Mesothelial cell of epicardium (in vitro differentiated cells): Measurements from ENCODE around the gene GNA14. TPM values are rescaled to one million over a fixed set of nuclear protein-coding genes. Genes with fewer than 3 reads are reported as not detected.
"Not testable (repeated sequence)": the region's sequence is repeated elsewhere in the genome, so short reads cannot be mapped to it uniquely, and the experiment has no call there.

Source experiments
- DNase-seq, 2 experiments: peaks; one replicate each; pipeline ENCODE4 v3.0.0; 2021; ENCODE audit warnings: low spot score in 2 of 2; ENCODE audit not compliant: unreplicated experiment in 2 of 2
- H3K27ac Mint-ChIP-seq: 2 replicates; pipeline ENCODE4 v1.8.0; 2021; ENCODE audit warnings: mixed read lengths
- H3K27me3 Mint-ChIP-seq: 2 replicates; pipeline ENCODE4 v1.8.0; 2021; ENCODE audit warnings: low read depth, mixed read lengths
- H3K36me3 Mint-ChIP-seq: 2 replicates; pipeline ENCODE4 v1.8.0; 2021; ENCODE audit warnings: mixed read lengths
- H3K4me1 Mint-ChIP-seq: 2 replicates; pipeline ENCODE4 v1.8.0; 2021; ENCODE audit warnings: mixed read lengths
- H3K4me3 Mint-ChIP-seq: 2 replicates; pipeline ENCODE4 v1.8.0; 2021; ENCODE audit warnings: mild to moderate bottlenecking, moderate library complexity, mixed read lengths
- H3K9me3 Mint-ChIP-seq: 2 replicates; pipeline ENCODE4 v1.8.0; 2021; ENCODE audit warnings: mixed read lengths
- total RNA-seq: library from RNA; stranded (reverse); gene quantifications from 3 replicates; pipeline ENCODE4 v1.2.1, GENCODE V29; 2021
- TF ChIP-seq, protein P1 (sequence below): fragments of 200-600 bp; sonication (generic); IDR thresholded peaks from one replicate; pipeline ENCODE4 v1.5.0; 2021; ENCODE audit warnings: antibody characterized with exemption; ENCODE audit not compliant: unreplicated experiment

The GNA14 gene
- total RNA-seq, 1 donor from 2014 or later = 0.22 TPM

DNA sequence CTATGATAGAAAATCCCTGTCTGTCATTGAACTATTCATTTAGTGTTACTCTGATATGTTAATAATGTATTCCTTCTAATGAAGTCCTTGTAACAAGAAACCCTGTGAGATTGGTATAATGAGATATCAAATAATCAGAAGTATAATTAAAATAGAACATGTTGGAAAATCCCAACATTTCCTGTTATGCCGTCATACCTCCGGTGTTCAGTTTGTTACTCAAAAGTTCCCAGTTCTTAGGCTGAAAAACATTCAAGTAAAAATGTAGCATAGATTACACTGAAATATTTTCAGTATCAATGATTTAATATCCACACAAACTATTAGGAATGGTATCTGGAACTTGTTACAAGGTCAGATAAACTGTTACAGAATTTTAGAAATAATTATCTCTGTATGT, 227.5 kb downstream of the GNA14 start:
- no peak for DNase-seq
- no peaks in the 10 kb centered on the region for H3K9me3 Mint-ChIP-seq
- no peaks in the 10 kb centered on the region for H3K36me3 Mint-ChIP-seq
- H3K4me1 Mint-ChIP-seq = no peaks in the 10 kb centered on the region
- H3K27ac Mint-ChIP-seq = no peak overlapping the region
- TF ChIP-seq, protein P1, sequence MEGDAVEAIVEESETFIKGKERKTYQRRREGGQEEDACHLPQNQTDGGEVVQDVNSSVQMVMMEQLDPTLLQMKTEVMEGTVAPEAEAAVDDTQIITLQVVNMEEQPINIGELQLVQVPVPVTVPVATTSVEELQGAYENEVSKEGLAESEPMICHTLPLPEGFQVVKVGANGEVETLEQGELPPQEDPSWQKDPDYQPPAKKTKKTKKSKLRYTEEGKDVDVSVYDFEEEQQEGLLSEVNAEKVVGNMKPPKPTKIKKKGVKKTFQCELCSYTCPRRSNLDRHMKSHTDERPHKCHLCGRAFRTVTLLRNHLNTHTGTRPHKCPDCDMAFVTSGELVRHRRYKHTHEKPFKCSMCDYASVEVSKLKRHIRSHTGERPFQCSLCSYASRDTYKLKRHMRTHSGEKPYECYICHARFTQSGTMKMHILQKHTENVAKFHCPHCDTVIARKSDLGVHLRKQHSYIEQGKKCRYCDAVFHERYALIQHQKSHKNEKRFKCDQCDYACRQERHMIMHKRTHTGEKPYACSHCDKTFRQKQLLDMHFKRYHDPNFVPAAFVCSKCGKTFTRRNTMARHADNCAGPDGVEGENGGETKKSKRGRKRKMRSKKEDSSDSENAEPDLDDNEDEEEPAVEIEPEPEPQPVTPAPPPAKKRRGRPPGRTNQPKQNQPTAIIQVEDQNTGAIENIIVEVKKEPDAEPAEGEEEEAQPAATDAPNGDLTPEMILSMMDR = no peak
- H3K27me3 Mint-ChIP-seq = no peaks in the 10 kb centered on the region
- no peak overlapping the region for H3K4me3 Mint-ChIP-seq

DNA sequence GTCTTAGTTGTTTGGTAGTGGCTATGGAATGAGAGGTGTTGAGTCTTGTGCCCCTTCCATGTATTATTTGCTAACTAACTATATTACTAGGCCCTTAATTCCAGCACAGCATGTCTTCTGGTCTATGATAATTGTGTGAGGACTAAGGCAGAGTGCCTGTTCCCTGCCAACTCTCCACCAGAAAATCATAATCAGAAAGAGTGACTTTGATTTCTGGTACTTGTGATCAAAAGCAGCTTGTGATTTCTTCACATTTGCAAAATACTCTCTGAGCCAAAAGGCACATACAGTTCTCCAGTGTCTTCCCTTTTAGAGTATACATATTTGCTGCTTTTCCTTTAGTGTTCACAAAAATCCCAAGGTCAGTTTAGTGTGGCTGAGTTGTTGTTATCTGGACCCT, 229.9 kb downstream of the GNA14 start:
- no peaks in the 10 kb centered on the region for H3K36me3 Mint-ChIP-seq
- no peaks in the 10 kb centered on the region for H3K4me1 Mint-ChIP-seq
- TF ChIP-seq, protein P1 = no peak
- H3K4me3 Mint-ChIP-seq = no peak overlapping the region
- no peaks in the 10 kb centered on the region for H3K27me3 Mint-ChIP-seq
- DNase-seq = no peak
- H3K9me3 Mint-ChIP-seq = no peaks in the 10 kb centered on the region
- no peak overlapping the region for H3K27ac Mint-ChIP-seq

DNA sequence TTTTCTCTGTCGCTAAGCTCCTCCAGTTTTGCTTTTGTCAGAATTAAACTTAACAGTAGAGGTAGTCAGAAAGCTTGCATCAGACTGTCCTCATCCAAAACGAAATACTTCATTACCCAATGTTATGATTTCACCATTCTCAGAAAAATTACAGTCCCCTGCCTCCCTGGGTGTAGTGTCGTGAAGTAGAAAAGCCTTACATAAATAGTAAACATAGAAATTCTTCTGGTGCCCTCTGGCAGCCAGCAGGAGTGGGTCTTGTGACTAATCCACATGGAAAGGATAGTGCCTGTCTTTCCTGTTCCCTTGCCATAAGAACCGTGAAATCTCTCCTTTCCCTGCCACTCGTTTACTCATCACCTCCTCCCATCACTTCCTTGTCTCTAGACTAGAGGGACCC, 230.6 kb downstream of the GNA14 start:
- H3K9me3 Mint-ChIP-seq = no peaks in the 10 kb centered on the region
- DNase-seq = no peak
- H3K4me1 Mint-ChIP-seq = no peaks in the 10 kb centered on the region
- no peaks in the 10 kb centered on the region for H3K27me3 Mint-ChIP-seq
- H3K4me3 Mint-ChIP-seq = no peak overlapping the region
- H3K36me3 Mint-ChIP-seq = no peaks in the 10 kb centered on the region
- no peak overlapping the region for H3K27ac Mint-ChIP-seq
- TF ChIP-seq, protein P1 = no peak

DNA sequence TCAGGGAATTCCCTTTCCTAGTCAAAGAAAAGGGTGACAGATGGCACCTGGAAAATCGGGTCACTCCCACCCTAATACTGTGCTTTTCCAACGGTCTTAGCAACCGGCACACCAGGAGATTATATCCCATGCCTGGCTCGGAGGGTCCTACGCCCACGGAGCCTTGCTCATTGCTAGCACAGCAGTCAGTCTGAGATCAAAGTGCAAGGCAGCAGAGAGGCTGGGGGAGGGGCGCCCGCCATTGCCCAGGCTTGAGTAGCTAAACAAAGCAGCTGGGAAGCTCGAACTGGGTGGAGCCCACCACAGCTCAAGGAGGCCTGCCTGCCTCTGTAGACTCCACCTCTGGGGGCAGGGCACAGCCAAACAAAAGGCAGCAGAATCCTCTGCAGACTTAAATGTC, 239.6 kb downstream of the GNA14 start:
- not testable (repeated sequence) for H3K27ac Mint-ChIP-seq, H3K4me3 Mint-ChIP-seq, H3K4me1 Mint-ChIP-seq, DNase-seq, H3K27me3 Mint-ChIP-seq
- Mint-ChIP-seq H3K36me3 (peaks cover 47% of the 10 kb centered on the region), H3K9me3 (peaks cover 30% of the 10 kb centered on the region)

DNA sequence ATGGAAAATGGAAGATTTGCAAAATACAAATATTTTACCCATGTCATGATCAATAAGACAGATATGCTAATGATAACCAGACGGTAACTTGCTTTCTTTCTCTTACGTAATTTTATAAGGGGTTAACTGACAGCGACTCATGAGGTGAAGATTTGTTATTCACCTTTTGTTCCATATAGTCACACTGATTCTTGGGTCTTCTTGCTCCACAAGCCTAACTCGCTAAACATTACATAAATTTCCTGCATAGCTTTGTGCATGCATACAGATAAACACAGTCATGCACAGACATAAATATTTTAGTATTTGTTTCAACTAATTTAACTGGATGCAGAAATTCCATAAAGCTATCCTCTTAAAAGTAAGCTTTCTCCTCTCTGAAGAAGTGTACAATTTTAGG, 244.9 kb downstream of the GNA14 start:
- no peak overlapping the region for H3K4me3 Mint-ChIP-seq
- H3K27me3 Mint-ChIP-seq = no peaks in the 10 kb centered on the region
- DNase-seq = no peak
- H3K27ac Mint-ChIP-seq = no peak overlapping the region
- peaks cover 27% of the 10 kb centered on the region for H3K36me3 Mint-ChIP-seq
- no peaks in the 10 kb centered on the region for H3K4me1 Mint-ChIP-seq
- TF ChIP-seq, protein P1 = no peak
- H3K9me3 Mint-ChIP-seq = peaks cover 16% of the 10 kb centered on the region

DNA sequence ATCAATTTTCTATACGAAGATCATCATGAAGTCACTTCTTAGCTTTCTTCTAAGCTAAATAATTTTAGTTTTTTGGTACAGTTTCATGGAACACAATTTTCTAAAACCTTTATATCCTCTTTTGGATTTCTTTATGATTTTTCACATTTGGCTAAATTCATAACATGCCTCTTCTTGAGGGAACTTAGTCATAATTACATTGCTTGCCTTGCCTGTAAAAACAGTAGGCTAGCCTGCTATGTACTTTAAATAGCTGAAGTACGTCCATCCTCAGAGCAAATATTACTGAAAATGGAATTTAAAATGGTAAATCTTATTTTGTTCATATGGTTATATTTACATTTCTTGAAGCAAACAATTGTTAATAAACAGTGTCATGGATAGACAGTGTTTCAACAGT, 245.8 kb downstream of the GNA14 start:
- no peak for DNase-seq
- H3K36me3 Mint-ChIP-seq = peaks cover 18% of the 10 kb centered on the region
- no peaks in the 10 kb centered on the region for H3K4me1 Mint-ChIP-seq
- no peak overlapping the region for H3K27ac Mint-ChIP-seq
- H3K4me3 Mint-ChIP-seq = no peak overlapping the region
- peaks cover 11% of the 10 kb centered on the region for H3K9me3 Mint-ChIP-seq
- TF ChIP-seq, protein P1 = no peak
- H3K27me3 Mint-ChIP-seq = no peaks in the 10 kb centered on the region
